ENCODE data around the gene TBC1D16. TPM values are rescaled to one million over a fixed set of nuclear protein-coding genes. Genes with fewer than 3 reads are reported as not detected.

Gene TBC1D16
- total and polyA plus RNA-seq, 4 donors, result 7.3 to 48.5 (median 16.5) TPM

DNA sequence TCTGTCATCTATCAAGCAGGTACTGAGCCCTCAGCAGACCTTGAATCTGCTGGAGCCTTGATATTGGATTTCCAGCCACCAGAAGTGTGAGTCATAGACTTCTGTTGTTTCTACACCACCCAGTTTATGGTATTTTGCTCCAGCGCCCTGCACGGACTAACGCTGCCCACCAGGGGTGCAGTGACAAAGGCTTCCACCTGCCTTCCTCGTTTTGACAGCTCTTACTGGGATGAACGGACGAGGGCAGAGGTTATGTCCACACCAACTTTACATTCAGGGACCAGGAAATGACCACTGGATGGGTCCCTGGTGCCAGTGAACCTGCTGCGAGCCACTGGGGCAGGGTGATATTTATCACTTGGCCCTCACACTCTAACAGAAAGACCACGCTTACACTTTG lies 129.8 kb downstream of the TBC1D16 start:
- Histone ChIP-seq H3K4me3 (no peak overlapping the region), H3K36me3 (ENCODE audit: control insufficient read depth in 4 of 4, insufficient read depth in 4 of 4, low read length in 4 of 4) (no peaks in the 10 kb centered on the region), H3K9ac (ENCODE audit: insufficient read depth in 1 of 2, low read length in 2 of 2) (no peak overlapping the region), H3K27me3 (ENCODE audit: control insufficient read depth in 3 of 3, insufficient read depth in 3 of 3, low read length in 2 of 3) (peaks cover 0 to 4% (median 0%) of the 10 kb centered on the region in 3 donors), H3K4me1 (ENCODE audit: control insufficient read depth in 5 of 5, insufficient read depth in 5 of 5, low read length in 5 of 5) (peaks cover 0 to 4% (median 0%) of the 10 kb centered on the region in 5 donors), H3K9me3 (ENCODE audit: control insufficient read depth in 4 of 4, insufficient read depth in 3 of 4, low read length in 3 of 4) (no peaks in the 10 kb centered on the region), H3K27ac (ENCODE audit: low read depth in 1 of 2, low read length in 1 of 2) (no peak overlapping the region)
- no peak for ATAC-seq (ENCODE audit: insufficient read depth, low FRiP score)
- WGBS, 2 donors, result 77 to 78% methylated on average over 8 of the region's 8 CpGs
- no peak for DNase-seq
- no peak for TF ChIP-seq CTCF (IDR thresholded peaks at IDR 0.05; ENCODE audit: control extremely low read depth, extremely low read depth)

GRCh38 chr17:79904865-79905264 lies 130.8 kb downstream of the TBC1D16 start:
- no peak overlapping the region for H3K27ac ChIP-seq (ENCODE audit: low read depth in 1 of 2, low read length in 1 of 2)
- H3K27me3 ChIP-seq (ENCODE audit: control insufficient read depth in 3 of 3, insufficient read depth in 3 of 3, low read length in 2 of 3), result peaks cover 0 to 4% (median 0%) of the 10 kb centered on the region in 3 donors
- no peak overlapping the region for H3K9ac ChIP-seq (ENCODE audit: insufficient read depth in 1 of 2, low read length in 2 of 2)
- TF ChIP-seq CTCF (IDR thresholded peaks at IDR 0.05; ENCODE audit: control extremely low read depth, extremely low read depth), result no peak
- 80 to 81% methylated on average over 9 of the region's 9 CpGs for WGBS, 2 donors
- peaks cover 0 to 4% (median 0%) of the 10 kb centered on the region in 5 donors for H3K4me1 ChIP-seq (ENCODE audit: control insufficient read depth in 5 of 5, insufficient read depth in 5 of 5, low read length in 5 of 5)
- H3K4me3 ChIP-seq, result no peak overlapping the region
- no peak for ATAC-seq (ENCODE audit: insufficient read depth, low FRiP score)
- no peak for DNase-seq
- no peaks in the 10 kb centered on the region for H3K36me3 ChIP-seq (ENCODE audit: control insufficient read depth in 4 of 4, insufficient read depth in 4 of 4, low read length in 4 of 4)
- H3K9me3 ChIP-seq (ENCODE audit: control insufficient read depth in 4 of 4, insufficient read depth in 3 of 4, low read length in 3 of 4), result peaks cover 0 to under 1% (median 0%) of the 10 kb centered on the region in 4 donors

- Histone ChIP-seq H3K9me3 (ENCODE audit: control insufficient read depth in 4 of 4, insufficient read depth in 3 of 4, low read length in 3 of 4) (peaks cover 0 to 5% (median 0%) of the 10 kb centered on the region in 4 donors), H3K27me3 (ENCODE audit: control insufficient read depth in 3 of 3, insufficient read depth in 3 of 3, low read length in 2 of 3) (peaks cover 0 to 6% (median 4%) of the 10 kb centered on the region in 3 donors), H3K27ac (ENCODE audit: low read depth in 1 of 2, low read length in 1 of 2) (no peak overlapping the region), H3K9ac (ENCODE audit: insufficient read depth in 1 of 2, low read length in 2 of 2) (no peak overlapping the region), H3K36me3 (ENCODE audit: control insufficient read depth in 4 of 4, insufficient read depth in 4 of 4, low read length in 4 of 4) (no peaks in the 10 kb centered on the region), H3K4me3 (no peak overlapping the region), H3K4me1 (ENCODE audit: control insufficient read depth in 5 of 5, insufficient read depth in 5 of 5, low read length in 5 of 5) (no peaks in the 10 kb centered on the region)
- DNase-seq (no peak), ATAC-seq (ENCODE audit: insufficient read depth, low FRiP score) (no peak)
- no peak for TF ChIP-seq CTCF (IDR thresholded peaks at IDR 0.05; ENCODE audit: control extremely low read depth, extremely low read depth)
- WGBS, 2 donors, result 85 to 86% methylated on average over 10 of the region's 10 CpGs
Measured at GRCh38 chr17:79902146-79902791, 133.4 kb downstream of the TBC1D16 start.

All from lung (tissue), 12 donors.